ENCODE data around the gene STAC3. TPM values are rescaled to one million over a fixed set of nuclear protein-coding genes. Genes with fewer than 3 reads are reported as not detected.

Gene STAC3
- polyA plus RNA-seq, 1 donor from 2014 or later = 2.4 TPM

DNA sequence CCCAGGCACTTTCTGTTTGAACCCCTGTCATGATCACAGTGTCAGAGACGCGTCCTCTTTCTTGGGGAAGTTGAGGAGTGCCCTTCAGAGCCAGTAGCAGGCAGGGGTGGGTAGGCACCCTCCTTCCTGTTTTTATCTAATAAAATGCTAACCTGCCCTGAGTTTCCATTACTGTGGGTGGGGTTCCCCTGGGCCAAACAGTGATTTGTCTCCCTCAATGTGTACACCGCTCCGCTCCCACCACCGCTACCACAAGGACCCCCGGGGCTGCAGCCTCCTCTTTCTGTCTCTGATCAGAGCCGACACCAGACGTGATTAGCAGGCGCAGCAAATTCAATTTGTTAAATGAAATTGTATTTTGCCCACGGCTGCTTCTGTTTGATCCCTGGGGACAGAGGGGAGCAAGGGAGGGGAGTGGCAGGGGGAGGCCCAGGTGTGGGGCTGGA lies 16.4 kb downstream of the STAC3 start:
- Mint-ChIP-seq H3K9me3 (no peaks in the 10 kb centered on the region), H3K4me3 (peak overlapping the region; percentile 73 to 94 (median 86)), H3K27ac (peak overlapping the region; percentile 90 to 96 (median 95)), H3K4me1 (peaks cover 33 to 49% (median 42%) of the 10 kb centered on the region in 3 donors), H3K27me3 (peaks cover 27% of the 10 kb centered on the region), H3K36me3 (peaks cover 8% of the 10 kb centered on the region)

- no peaks in the 10 kb centered on the region for H3K9me3 Mint-ChIP-seq
- H3K27me3 Mint-ChIP-seq = peaks cover 24% of the 10 kb centered on the region
- H3K4me1 Mint-ChIP-seq = peaks cover 34 to 52% (median 42%) of the 10 kb centered on the region in 3 donors
- H3K4me3 Mint-ChIP-seq = peak overlapping the region; percentile 73 to 94 (median 86)
- peaks cover 8% of the 10 kb centered on the region for H3K36me3 Mint-ChIP-seq
- peak overlapping the region; percentile 90 to 96 (median 95) for H3K27ac Mint-ChIP-seq
These were observed 16.8 kb downstream of the STAC3 start for GRCh38 chr12:57234233-57234570.

DNA sequence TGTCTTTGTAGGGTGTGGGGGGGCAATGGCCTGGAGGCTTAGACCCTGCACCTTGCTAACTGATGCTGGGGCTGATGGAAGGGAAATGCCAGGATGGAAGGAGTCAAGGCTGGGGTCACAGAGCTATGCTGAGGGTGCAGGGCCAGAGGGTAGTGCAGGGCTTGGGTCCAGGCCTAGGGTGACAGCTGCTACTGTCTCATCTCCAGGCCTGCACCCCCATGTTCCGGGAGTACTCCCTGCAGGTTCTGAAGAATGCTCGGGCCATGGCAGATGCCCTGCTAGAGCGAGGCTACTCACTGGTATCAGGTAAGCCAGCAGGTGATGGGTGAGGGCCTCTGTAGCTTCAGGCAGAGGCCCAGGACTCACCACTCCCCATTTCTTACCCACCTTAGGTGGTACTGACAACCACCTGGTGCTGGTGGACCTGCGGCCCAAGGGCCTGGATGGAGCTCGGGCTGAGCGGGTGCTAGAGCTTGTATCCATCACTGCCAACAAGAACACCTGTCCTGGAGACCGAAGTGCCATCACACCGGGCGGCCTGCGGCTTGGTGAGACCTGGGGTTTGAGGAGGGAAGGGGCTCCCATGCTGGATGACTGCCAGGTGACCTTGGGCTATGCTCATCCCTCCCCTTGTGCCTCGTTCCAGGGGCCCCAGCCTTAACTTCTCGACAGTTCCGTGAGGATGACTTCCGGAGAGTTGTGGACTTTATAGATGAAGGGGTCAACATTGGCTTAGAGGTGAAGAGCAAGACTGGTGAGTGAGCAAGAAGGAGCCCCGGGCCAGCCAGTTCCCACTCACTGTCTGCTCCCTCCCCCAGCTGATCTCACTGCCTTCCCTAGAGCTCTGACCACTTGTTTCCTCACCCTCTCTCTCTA lies 17.4 kb downstream of the STAC3 start:
- peak overlapping the region in 3 of 4 donors; percentile 84 to 94 (median 87) for H3K4me3 Mint-ChIP-seq
- peaks cover 36 to 53% (median 42%) of the 10 kb centered on the region in 3 donors for H3K4me1 Mint-ChIP-seq
- peaks cover 8% of the 10 kb centered on the region for H3K36me3 Mint-ChIP-seq
- peaks cover 20% of the 10 kb centered on the region for H3K27me3 Mint-ChIP-seq
- H3K9me3 Mint-ChIP-seq = no peaks in the 10 kb centered on the region
- peak overlapping the region; percentile 90 to 96 (median 95) for H3K27ac Mint-ChIP-seq

DNA sequence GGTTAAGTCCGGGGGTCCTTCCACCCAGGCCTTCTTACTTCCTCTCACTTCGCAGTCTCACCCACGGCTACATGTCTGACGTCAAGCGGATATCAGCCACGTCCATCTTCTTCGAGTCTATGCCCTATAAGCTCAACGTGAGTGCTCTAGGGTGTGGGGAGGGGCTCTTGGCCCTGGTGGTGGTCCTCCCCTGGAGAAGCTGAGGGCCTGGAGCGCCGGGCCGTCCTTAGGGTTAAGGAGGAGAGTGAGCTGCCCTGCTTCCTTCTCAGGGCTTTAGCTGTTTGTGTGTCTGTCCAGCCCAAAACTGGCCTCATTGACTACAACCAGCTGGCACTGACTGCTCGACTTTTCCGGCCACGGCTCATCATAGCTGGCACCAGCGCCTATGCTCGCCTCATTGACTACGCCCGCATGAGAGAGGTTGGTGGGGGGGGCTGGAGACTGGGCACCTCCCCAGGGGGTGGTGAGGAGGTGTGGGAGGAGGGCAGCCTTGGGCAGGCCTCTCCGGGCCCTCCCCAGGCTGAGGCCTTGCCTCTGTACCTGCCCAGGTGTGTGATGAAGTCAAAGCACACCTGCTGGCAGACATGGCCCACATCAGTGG lies 18.7 kb downstream of the STAC3 start:
- H3K27me3 Mint-ChIP-seq = peaks cover 12% of the 10 kb centered on the region
- peaks cover 8% of the 10 kb centered on the region for H3K36me3 Mint-ChIP-seq
- H3K4me3 Mint-ChIP-seq = peak overlapping the region in 1 of 4 donors; percentile 94
- peak overlapping the region in 1 of 3 donors; percentile 93 for H3K27ac Mint-ChIP-seq
- peaks cover 37 to 51% (median 41%) of the 10 kb centered on the region in 3 donors for H3K4me1 Mint-ChIP-seq
- H3K9me3 Mint-ChIP-seq = no peaks in the 10 kb centered on the region

GRCh38 chr12:57231276-57232021 lies 19.5 kb downstream of the STAC3 start:
- Mint-ChIP-seq H3K4me3 (peak overlapping the region; percentile 25 to 99 (median 96)), H3K9me3 (no peaks in the 10 kb centered on the region), H3K4me1 (peaks cover 35 to 54% (median 43%) of the 10 kb centered on the region in 3 donors), H3K27ac (peak overlapping the region in 1 of 3 donors; percentile 93), H3K27me3 (peaks cover 8% of the 10 kb centered on the region), H3K36me3 (peaks cover 8% of the 10 kb centered on the region)

DNA sequence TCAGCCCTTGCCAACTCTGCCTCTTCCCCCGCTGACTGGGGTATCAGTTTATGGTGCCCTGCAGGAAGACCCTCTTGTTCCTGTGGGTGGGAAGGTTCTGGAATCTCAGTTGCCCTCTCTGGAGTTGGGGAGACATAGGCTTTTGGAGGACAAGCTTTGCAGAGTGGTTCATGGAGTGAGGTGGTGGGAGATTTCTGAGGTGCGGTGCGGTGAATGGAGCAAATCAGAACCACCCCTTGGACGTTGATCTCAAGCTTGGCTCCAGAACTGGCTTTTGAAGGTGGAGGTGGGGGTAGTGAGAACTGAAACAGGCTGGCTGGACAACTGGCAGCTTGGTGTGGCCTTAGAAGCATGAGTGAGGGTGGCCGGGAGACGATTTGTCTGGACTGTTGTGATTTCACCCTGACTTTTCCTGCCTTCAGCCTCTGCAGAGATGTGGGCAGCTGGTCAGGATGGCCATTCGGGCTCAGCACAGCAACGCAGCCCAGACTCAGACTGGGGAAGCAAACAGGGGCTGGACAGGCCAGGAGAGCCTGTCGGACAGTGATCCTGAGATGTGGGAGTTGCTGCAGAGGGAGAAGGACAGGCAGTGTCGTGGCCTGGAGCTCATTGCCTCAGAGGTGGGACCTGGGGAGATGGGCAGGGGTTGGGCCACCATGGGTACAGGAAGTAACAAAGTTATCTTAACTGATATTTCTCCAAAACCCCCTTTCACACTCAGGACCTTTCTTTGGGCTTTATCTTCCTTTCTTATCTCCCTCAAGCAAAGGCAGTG lies 20.4 kb downstream of the STAC3 start:
- Mint-ChIP-seq H3K27ac (peak overlapping the region in 2 of 3 donors; percentile 93 to 94), H3K4me3 (peak overlapping the region; percentile 93 to 99 (median 96)), H3K4me1 (peaks cover 36 to 54% (median 41%) of the 10 kb centered on the region in 3 donors), H3K36me3 (peaks cover 8% of the 10 kb centered on the region), H3K27me3 (peaks cover 9% of the 10 kb centered on the region), H3K9me3 (no peaks in the 10 kb centered on the region)

GRCh38 chr12:57229634-57230380 lies 21.2 kb downstream of the STAC3 start, which contains the start of gene SHMT2:
TSS of gene SHMT2 (plus strand) at chr12:57229711. CDS start at chr12:57229779, 68 bp downstream.
- peaks cover 40 to 54% (median 41%) of the 10 kb centered on the region in 3 donors for H3K4me1 Mint-ChIP-seq
- peaks cover 10% of the 10 kb centered on the region for H3K36me3 Mint-ChIP-seq
- H3K9me3 Mint-ChIP-seq = no peaks in the 10 kb centered on the region
- H3K27ac Mint-ChIP-seq = peak within 1 kb of the TSS; percentile 93 to 100 (median 94)
- peaks cover 14% of the 10 kb centered on the region for H3K27me3 Mint-ChIP-seq
- peak within 1 kb of the TSS; percentile 93 to 99 (median 96) for H3K4me3 Mint-ChIP-seq

DNA sequence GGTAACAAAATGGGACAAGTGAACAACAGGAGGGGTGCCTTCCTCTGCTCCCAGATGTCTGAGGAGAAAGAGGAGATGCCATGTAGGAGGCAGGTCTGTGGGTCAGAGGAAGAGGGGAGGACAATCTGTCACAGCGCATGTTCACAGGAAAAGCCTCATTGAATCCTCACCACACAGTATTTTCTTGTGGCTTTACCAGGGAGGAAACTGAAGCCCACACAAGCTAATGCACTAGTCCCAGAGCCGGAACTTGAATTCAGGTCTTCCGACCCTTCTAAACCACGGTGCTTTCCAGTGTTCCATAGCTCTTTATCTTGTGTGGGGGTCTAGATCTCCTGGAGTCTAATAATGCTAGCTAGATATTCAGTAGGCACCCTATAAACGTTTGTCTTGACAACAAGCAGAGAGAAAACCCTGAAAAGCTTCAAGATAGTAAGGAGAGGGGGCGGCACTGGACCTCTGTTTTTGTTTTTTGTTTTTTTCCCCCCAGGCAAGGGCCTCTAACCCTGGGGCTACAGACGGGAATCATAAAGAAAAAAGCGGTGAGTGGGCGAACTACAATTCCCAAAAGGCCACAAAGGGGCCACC lies 21.8 kb downstream of the STAC3 start:
- Mint-ChIP-seq H3K9me3 (no peaks in the 10 kb centered on the region), H3K4me3 (peak overlapping the region; percentile 93 to 99 (median 96)), H3K36me3 (peaks cover 6% of the 10 kb centered on the region), H3K4me1 (peaks cover 33 to 48% (median 35%) of the 10 kb centered on the region in 3 donors), H3K27ac (peak overlapping the region; percentile 93 to 100 (median 94)), H3K27me3 (peaks cover 18% of the 10 kb centered on the region)

- H3K27ac Mint-ChIP-seq = peak overlapping the region; percentile 4 to 68 (median 47)
- H3K36me3 Mint-ChIP-seq = peaks cover 6% of the 10 kb centered on the region
- H3K9me3 Mint-ChIP-seq = no peaks in the 10 kb centered on the region
These were observed 23.5 kb downstream of the STAC3 start for GRCh38 chr12:57227315-57228115.

DNA sequence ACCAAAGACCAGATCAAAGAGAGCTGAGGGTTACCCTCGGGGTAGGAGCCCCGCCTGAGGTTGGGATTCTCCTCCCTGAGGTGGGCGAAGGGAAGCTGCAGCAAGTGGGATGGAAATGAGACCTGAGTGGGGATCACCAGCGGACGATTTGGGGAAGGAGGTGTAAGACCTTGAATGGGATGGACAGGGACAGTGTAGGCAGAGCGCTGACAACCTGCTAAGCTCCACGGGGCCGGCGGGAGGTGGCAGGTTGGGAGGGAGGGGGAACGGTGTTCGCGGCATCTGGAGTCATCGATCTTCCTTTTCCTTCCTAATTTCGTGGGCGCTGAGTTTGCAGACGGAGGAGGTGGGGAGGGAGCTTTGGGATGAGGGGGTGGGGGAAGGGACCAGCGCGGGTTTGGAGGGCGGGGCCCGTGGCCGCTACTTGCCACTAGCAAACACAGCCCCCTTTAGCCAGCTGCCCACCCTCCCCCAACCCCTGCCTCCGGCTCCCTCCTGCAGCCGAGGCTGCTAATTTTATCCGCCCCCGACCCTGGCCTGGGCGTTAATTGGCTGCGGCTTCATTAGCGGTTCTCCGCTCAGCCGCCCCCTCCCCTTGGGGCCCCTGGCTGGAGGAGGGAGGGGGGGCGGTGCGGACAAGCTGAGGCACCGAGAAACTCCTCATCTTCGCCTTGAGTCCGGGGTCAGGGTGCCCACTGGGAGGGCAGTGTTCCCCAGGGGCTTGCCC lies 24.2 kb downstream of the STAC3 start:
- H3K27me3 Mint-ChIP-seq = peaks cover 39% of the 10 kb centered on the region
- peaks cover 31 to 40% (median 36%) of the 10 kb centered on the region in 3 donors for H3K4me1 Mint-ChIP-seq
- H3K36me3 Mint-ChIP-seq = peaks cover 4% of the 10 kb centered on the region
- peak overlapping the region; percentile 39 to 95 (median 68) for H3K27ac Mint-ChIP-seq
- peak overlapping the region; percentile 29 to 90 (median 62) for H3K4me3 Mint-ChIP-seq
- no peaks in the 10 kb centered on the region for H3K9me3 Mint-ChIP-seq

More at GRCh38 chr12:57227315-57228115, 23.5 kb downstream of the STAC3 start:
- Mint-ChIP-seq H3K4me3 (peak overlapping the region; percentile 29 to 85 (median 62)), H3K27me3 (peaks cover 31% of the 10 kb centered on the region), H3K4me1 (peaks cover 31 to 42% (median 38%) of the 10 kb centered on the region in 3 donors)

DNA sequence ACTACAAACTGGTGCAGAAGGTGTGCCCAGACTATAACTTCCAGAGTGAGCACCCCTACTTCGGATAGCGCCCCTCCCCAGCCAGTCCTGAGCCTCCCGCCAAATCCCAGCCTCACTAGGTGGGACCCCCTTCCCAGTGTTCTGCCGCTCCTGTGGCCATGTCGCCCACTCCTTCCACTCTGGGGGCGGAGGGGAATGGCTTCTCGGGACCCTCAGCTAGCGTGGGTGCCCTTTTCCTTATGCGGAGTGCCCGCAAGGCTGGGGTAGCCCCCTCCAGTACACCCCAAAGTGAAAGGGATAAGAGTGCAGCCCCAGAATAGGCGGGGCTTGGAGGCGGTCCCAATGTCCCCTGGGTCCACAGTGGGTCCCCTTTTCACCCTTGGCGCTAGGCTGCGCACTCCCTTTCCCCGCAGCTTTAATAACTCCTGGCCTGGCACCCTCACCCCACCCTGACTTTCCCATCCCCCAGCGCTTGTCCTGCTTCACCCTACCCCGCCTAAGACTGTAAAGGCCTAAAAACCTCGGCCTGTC lies 25.2 kb downstream of the STAC3 start:
- peaks cover 48% of the 10 kb centered on the region for H3K27me3 Mint-ChIP-seq
- H3K9me3 Mint-ChIP-seq = no peaks in the 10 kb centered on the region
- peak overlapping the region in 3 of 4 donors; percentile 39 to 88 (median 82) for H3K4me3 Mint-ChIP-seq
- H3K36me3 Mint-ChIP-seq = peaks cover 4% of the 10 kb centered on the region
- H3K4me1 Mint-ChIP-seq = peaks cover 31 to 39% (median 36%) of the 10 kb centered on the region in 3 donors
- H3K27ac Mint-ChIP-seq = peak overlapping the region; percentile 41 to 95 (median 59)

Measured in IgD-negative memory B cell (primary cell).